Heart right ventricle (tissue), 16 donors: ENCODE results near the gene LIN9. TPM values are rescaled to one million over a fixed set of nuclear protein-coding genes. Genes with fewer than 3 reads are reported as not detected.

Experiments used
- ATAC-seq, 8 donors: fragments of 200-7000 bp; cut with Tn5 transposase; one replicate each; pipeline ENCODE4 v1.9.1; 2020; ENCODE audit warnings: mild to moderate bottlenecking in 8 of 8, moderate library complexity in 8 of 8, moderate number of reproducible peaks in 1 of 8
- DNase-seq, 2 donors: peaks; one replicate each; pipeline ENCODE4 v3.0.0-alpha.2; 2020
- H3K27ac ChIP-seq, 10 donors: fragments of 200-600 bp; sonication (generic) in 2 of 10; one replicate each; pipeline versions ENCODE4 v1.5.0 to v1.8.0; 2020 to 2022; ENCODE audit warnings: mild to moderate bottlenecking in 3 of 10
- H3K27me3 ChIP-seq, 7 donors: fragments of 200-600 bp; one replicate each; pipeline ENCODE4 v1.8.0; 2021 to 2022; ENCODE audit warnings: mild to moderate bottlenecking in 2 of 7
- H3K36me3 ChIP-seq, 9 donors: fragments of 200-600 bp; sonication (generic) in 1 of 9; one replicate each; pipeline versions ENCODE4 v1.5.0 to v1.8.0; 2020 to 2022; ENCODE audit warnings: mild to moderate bottlenecking in 2 of 9
- H3K4me1 ChIP-seq, 9 donors: fragments of 200-600 bp; sonication (generic) in 1 of 9; one replicate each; pipeline versions ENCODE4 v1.5.0 to v1.8.0; 2020 to 2022; ENCODE audit warnings: mild to moderate bottlenecking in 4 of 9
- H3K4me3 ChIP-seq, 10 donors: fragments of 200-600 bp; sonication (generic) in 2 of 10; one replicate each; pipeline versions ENCODE4 v1.5.0 to v1.8.0; 2020 to 2022; ENCODE audit warnings: mild to moderate bottlenecking in 7 of 10, moderate library complexity in 2 of 10
- H3K9me3 ChIP-seq, 11 donors: fragments of 200-600 bp in 10 of 11; sonication (generic) in 2 of 11; one replicate each; pipeline versions ENCODE4 v1.5.0 to v1.8.0; 2013 to 2022; ENCODE audit warnings: mild to moderate bottlenecking in 2 of 11, control low read depth in 1 of 11, moderate library complexity in 1 of 11
- WGBS, 2 donors: extraction: QIAGEN DNeasy Blood & Tissue Kit; methylation state at CpG; one replicate each; pipeline ENCODE4 v1.1.7; 2013; ENCODE audit warnings: inconsistent platforms in 1 of 2; 5-methylcytosine and 5-hydroxymethylcytosine counted together
- intact Hi-C, 10 donors: fragments of 100-400 bp; cut with DNase I; formaldehyde crosslinking; loops; one replicate each; pipeline versions ENCODE4 v1.11.1 to v1.14.2; 2022
- polyA plus RNA-seq, 2 donors: library from polyadenylated mRNA; stranded (reverse); fragments of 200-250 nt; gene quantifications; one replicate each; pipeline ENCODE4 v1.2.3, GENCODE V29; 2013
- total RNA-seq, 10 donors: library from RNA; stranded (reverse); fragmentation: NEBNext Ultra II Directional in 3 of 10; extraction: Animal tissue kit (Norgen Biotek cat#: 25700) in 3 of 10; gene quantifications; one replicate each; pipeline versions ENCODE4 v1.2.1 to v1.2.4, GENCODE V29; 2021 to 2023
- TF ChIP-seq, protein P1 (sequence below), 9 donors: fragments of 200-600 bp; sonication (generic) in 2 of 9; IDR thresholded peaks; one replicate each; pipeline versions ENCODE4 v1.5.0 to v1.8.0; 2021 to 2022; ENCODE audit warnings: antibody characterized with exemption in 9 of 9, mild to moderate bottlenecking in 5 of 9, moderate library complexity in 1 of 9
- donor health status: Arrhythmogenic right ventricular cardiomyopathy.
- donor health status: ischemic (EF 13 %, LVEDD 7.1; RV severe dilation, severe dysfunction).
- donor health status: healthy with polysubstance abuse.
- donor health status: DM: no; HTN: yes; CAD: no.
- donor health status: DM: no; HTN: no; CAD: no.
- donor health status: ischemic (EF 25% LVEDD 6.9; RV normal size, moderate dysfunction).
- donor health status: ischemic (EF 25% LVEDD 5.7; RV mildly dilated, moderate dysfunction).
- donor health status: healthy.
- donor health status: DM: yes; HTN: yes; CAD: no.
- donor health status: Ischemic cardiomyopathy.
- donor health status: ischemic (EF 35%, LVEDD 5.7; RV mildly dilated, moderate dysfunction).
- donor health status: nonischemic (EF 11% LVEDD 7.7; RV severe dilation, severe dysfunction).
- donor health status: DM: yes; HTN: yes; CAD: no.
- donor health status: PGD.
- donor health status: ischemic (EF 29% LVEDD 5.4; RV normal size, mild dysfunction).
- donor health status: nonischemic (EF 23%, LVEDD 6.1; RV moderate dilation, normal function).

Gene LIN9
- total and polyA plus RNA-seq, 12 donors, result 5.8 to 25.6 (median 18.0) TPM

DNA sequence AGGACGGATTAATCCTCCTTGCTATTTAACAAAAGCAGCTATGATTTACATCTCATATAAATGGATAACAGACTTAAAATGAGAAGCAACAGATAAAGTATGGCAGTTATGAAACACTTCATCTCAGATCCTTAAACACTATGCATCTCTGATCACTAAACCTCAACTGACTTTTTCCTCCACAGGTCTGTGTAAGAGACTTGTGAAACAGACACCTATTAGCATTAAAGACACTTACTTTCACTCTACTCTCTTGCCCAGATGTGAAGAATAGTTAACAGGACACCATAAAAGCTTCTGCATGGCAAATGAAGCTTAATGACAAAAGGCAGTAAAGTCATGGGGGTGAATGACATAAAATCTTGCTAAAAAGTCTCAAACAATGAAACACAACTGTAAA, 6.2 kb downstream of the LIN9 start:
- Histone ChIP-seq H3K27me3 (no peaks in the 10 kb centered on the region), H3K4me1 (peaks cover 0 to 34% (median 7%) of the 10 kb centered on the region in 9 donors), H3K4me3 (no peak overlapping the region), H3K27ac (no peak overlapping the region), H3K36me3 (peaks cover 0 to 25% (median 11%) of the 10 kb centered on the region in 9 donors), H3K9me3 (no peaks in the 10 kb centered on the region)
- WGBS, 2 donors, result 87 to 93% methylated on average over 1 of the region's 1 CpG
- TF ChIP-seq, protein P1, sequence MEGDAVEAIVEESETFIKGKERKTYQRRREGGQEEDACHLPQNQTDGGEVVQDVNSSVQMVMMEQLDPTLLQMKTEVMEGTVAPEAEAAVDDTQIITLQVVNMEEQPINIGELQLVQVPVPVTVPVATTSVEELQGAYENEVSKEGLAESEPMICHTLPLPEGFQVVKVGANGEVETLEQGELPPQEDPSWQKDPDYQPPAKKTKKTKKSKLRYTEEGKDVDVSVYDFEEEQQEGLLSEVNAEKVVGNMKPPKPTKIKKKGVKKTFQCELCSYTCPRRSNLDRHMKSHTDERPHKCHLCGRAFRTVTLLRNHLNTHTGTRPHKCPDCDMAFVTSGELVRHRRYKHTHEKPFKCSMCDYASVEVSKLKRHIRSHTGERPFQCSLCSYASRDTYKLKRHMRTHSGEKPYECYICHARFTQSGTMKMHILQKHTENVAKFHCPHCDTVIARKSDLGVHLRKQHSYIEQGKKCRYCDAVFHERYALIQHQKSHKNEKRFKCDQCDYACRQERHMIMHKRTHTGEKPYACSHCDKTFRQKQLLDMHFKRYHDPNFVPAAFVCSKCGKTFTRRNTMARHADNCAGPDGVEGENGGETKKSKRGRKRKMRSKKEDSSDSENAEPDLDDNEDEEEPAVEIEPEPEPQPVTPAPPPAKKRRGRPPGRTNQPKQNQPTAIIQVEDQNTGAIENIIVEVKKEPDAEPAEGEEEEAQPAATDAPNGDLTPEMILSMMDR (IDR thresholded peaks at IDR 0.05), result no peak
- intact Hi-C loops, result no loop called here
- DNase-seq (no peak), ATAC-seq (no peak)

DNA sequence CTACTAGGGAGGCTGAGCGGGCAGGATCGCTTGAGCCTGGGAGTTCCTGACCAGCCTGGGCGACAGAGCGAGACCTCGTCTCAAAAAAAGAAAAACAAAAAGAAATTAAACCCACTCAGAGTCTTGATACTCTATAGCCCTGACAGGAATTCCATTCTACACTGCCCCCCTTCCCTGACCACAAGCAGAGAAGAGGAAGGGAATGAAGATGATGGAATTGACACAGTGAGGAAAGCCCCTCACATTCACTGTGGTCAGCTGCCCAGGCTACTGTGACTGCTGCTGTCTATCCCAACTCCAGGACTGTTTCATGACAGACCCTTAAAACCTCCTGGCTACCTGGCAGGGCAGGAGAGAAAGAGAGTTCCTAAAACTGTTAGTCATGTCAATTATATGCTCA, 12.1 kb downstream of the LIN9 start:
- H3K9me3 ChIP-seq, result no peaks in the 10 kb centered on the region
- H3K4me1 ChIP-seq, result peaks cover 0 to 13% (median 0%) of the 10 kb centered on the region in 9 donors
- H3K27ac ChIP-seq, result no peak overlapping the region
- no peaks in the 10 kb centered on the region for H3K27me3 ChIP-seq
- intact Hi-C loops, result no loop called here
- WGBS, 2 donors, result 95 to 98% methylated on average over 5 of the region's 5 CpGs
- no peak overlapping the region for H3K4me3 ChIP-seq
- DNase-seq (no peak), ATAC-seq (no peak)
- TF ChIP-seq, protein P1 (IDR thresholded peaks at IDR 0.05), result no peak
- peaks cover 0 to 75% (median 27%) of the 10 kb centered on the region in 9 donors for H3K36me3 ChIP-seq

DNA sequence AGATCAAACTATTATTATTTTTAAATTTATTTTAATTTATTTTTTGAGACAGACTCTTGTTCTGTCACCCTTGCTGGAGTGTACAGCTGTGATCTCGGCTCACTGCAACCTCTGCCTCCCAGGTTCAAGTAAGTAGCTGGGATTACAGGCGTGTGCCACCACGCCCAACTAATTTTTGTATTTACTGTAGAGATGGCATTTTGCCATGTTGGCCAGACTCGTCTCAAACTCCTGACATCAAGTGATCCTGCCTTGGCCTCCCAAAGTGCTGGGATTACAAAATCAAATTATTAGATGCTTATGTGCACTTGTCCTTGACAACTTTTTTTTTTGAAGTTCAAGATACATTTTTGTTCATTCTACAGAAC, 15.4 kb downstream of the LIN9 start:
- H3K27ac ChIP-seq, result no peak overlapping the region
- peaks cover 0 to 75% (median 24%) of the 10 kb centered on the region in 9 donors for H3K36me3 ChIP-seq
- TF ChIP-seq, protein P1 (IDR thresholded peaks at IDR 0.05), result no peak
- no peak overlapping the region for H3K4me3 ChIP-seq
- intact Hi-C loops, result no loop called here
- 78 to 81% methylated on average over 4 of the region's 4 CpGs for WGBS, 2 donors
- H3K4me1 ChIP-seq, result no peaks in the 10 kb centered on the region
- no peaks in the 10 kb centered on the region for H3K27me3 ChIP-seq
- no peak for DNase-seq
- H3K9me3 ChIP-seq, result no peaks in the 10 kb centered on the region
- no peak for ATAC-seq

DNA sequence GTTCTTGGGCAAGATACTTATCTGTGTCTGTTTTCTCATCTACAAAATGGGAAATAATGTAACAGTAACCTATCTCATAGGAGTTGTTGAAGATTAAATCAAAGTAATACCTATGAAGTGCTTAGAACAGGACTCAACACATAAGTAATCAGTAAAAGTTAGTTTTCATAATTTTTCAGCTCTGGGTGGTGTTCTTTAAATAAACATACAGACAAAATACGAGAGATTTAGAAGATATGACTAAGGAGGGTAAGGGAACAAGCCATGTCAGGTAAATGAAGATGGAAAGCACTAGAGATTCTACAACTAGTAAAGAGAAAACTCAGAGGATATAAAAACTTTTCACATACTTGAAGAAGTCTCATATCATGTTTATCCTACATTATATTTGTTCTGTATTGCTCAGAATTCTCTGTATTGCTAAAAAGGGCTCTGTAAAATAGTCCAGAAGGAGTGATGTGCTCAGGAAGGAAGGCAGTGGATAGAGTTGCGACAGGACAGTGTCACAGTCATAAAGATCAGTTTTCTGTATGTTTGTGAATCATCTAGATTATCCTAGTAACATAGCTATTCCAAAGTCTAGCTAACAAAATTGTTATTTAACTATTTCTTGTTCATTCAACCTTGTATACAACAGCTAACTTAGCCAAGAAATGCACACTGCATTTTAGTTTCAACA, 16.0 kb downstream of the LIN9 start:
- H3K9me3 ChIP-seq, result no peaks in the 10 kb centered on the region
- no peaks in the 10 kb centered on the region for H3K4me1 ChIP-seq
- TF ChIP-seq, protein P1 (IDR thresholded peaks at IDR 0.05), result no peak
- DNase-seq (no peak), ATAC-seq (no peak)
- WGBS, 2 donors, result 88 to 92% methylated on average over 2 of the region's 2 CpGs
- no peak overlapping the region for H3K27ac ChIP-seq
- H3K27me3 ChIP-seq, result no peaks in the 10 kb centered on the region
- no peak overlapping the region for H3K4me3 ChIP-seq
- H3K36me3 ChIP-seq, result peaks cover 0 to 69% (median 19%) of the 10 kb centered on the region in 9 donors
- intact Hi-C loops, result no loop called here
